Stimulated activated naive CD8-positive, alpha-beta T cell treated with anti-CD3 and anti-CD28 coated beads, Interleukin-15, Interleukin-2, amounts not matched to agents 100 ng/mL and 50 ng/mL, for 24 hours (primary cell): ENCODE measurements around the gene KCNQ4.

Experiments used
- H3K27ac Mint-ChIP-seq: one replicate; pipeline ENCODE4 v1.8.0; 2021; ENCODE audit warnings: mild to moderate bottlenecking, mixed read lengths
- H3K27me3 Mint-ChIP-seq: one replicate; pipeline ENCODE4 v1.8.0; 2021; ENCODE audit warnings: mixed read lengths
- H3K36me3 Mint-ChIP-seq: one replicate; pipeline ENCODE4 v1.8.0; 2021; ENCODE audit warnings: low read depth, mixed read lengths
- H3K4me1 Mint-ChIP-seq: one replicate; pipeline ENCODE4 v1.8.0; 2021; ENCODE audit warnings: low read depth, mixed read lengths
- H3K4me3 Mint-ChIP-seq: one replicate; pipeline ENCODE4 v1.8.0; 2021; ENCODE audit warnings: mild to moderate bottlenecking, mixed read lengths
- H3K9me3 Mint-ChIP-seq: one replicate; pipeline ENCODE4 v1.8.0; 2021; ENCODE audit warnings: mixed read lengths

Gene KCNQ4

GRCh38 chr1:40783001-40783905, at the start of gene KCNQ4:
TSS of gene KCNQ4 (plus strand) at chr1:40783787. CDS start at chr1:40784094, 307 bp downstream.
- Mint-ChIP-seq H3K4me3 (peak within 1 kb of the TSS; percentile 70), H3K9me3 (no peaks in the 10 kb centered on the region), H3K27me3 (peaks cover 29% of the 10 kb centered on the region), H3K36me3 (peaks cover 4% of the 10 kb centered on the region), H3K4me1 (peaks cover 6% of the 10 kb centered on the region), H3K27ac (peak within 1 kb of the TSS; percentile 47)

GRCh38 chr1:40734882-40735628, 48.5 kb upstream of the KCNQ4 start:
- no peaks in the 10 kb centered on the region for H3K9me3 Mint-ChIP-seq
- no peak overlapping the region for H3K4me3 Mint-ChIP-seq
- H3K27ac Mint-ChIP-seq: no peak overlapping the region
- H3K4me1 Mint-ChIP-seq: peaks cover 44% of the 10 kb centered on the region
- H3K36me3 Mint-ChIP-seq: peaks cover 27% of the 10 kb centered on the region
- no peaks in the 10 kb centered on the region for H3K27me3 Mint-ChIP-seq

- no peaks in the 10 kb centered on the region for H3K9me3 Mint-ChIP-seq
- no peaks in the 10 kb centered on the region for H3K27me3 Mint-ChIP-seq
- peaks cover 33% of the 10 kb centered on the region for H3K36me3 Mint-ChIP-seq
- no peak overlapping the region for H3K4me3 Mint-ChIP-seq
- peaks cover 43% of the 10 kb centered on the region for H3K4me1 Mint-ChIP-seq
- H3K27ac Mint-ChIP-seq: no peak overlapping the region
Measured at GRCh38 chr1:40736085-40736531, 47.5 kb upstream of the KCNQ4 start.

GRCh38 chr1:40738831-40739230, 44.8 kb upstream of the KCNQ4 start:
- Mint-ChIP-seq H3K4me3 (no peak overlapping the region), H3K4me1 (peaks cover 48% of the 10 kb centered on the region), H3K27ac (no peak overlapping the region), H3K27me3 (no peaks in the 10 kb centered on the region), H3K9me3 (no peaks in the 10 kb centered on the region), H3K36me3 (peaks cover 51% of the 10 kb centered on the region)

- Mint-ChIP-seq H3K4me3 (no peak overlapping the region), H3K36me3 (peaks cover 55% of the 10 kb centered on the region), H3K27me3 (no peaks in the 10 kb centered on the region), H3K4me1 (peaks cover 52% of the 10 kb centered on the region), H3K9me3 (no peaks in the 10 kb centered on the region), H3K27ac (peak overlapping the region; percentile 42)
Measured at GRCh38 chr1:40739455-40740008, 44.1 kb upstream of the KCNQ4 start.

- Mint-ChIP-seq H3K4me1 (peaks cover 47% of the 10 kb centered on the region), H3K27ac (no peak overlapping the region), H3K36me3 (peaks cover 61% of the 10 kb centered on the region), H3K27me3 (no peaks in the 10 kb centered on the region), H3K4me3 (no peak overlapping the region), H3K9me3 (no peaks in the 10 kb centered on the region)
Measured at GRCh38 chr1:40740039-40740996, 43.3 kb upstream of the KCNQ4 start.

- Mint-ChIP-seq H3K27me3 (no peaks in the 10 kb centered on the region), H3K36me3 (peaks cover 65% of the 10 kb centered on the region), H3K9me3 (no peaks in the 10 kb centered on the region), H3K4me1 (peaks cover 50% of the 10 kb centered on the region), H3K4me3 (no peak overlapping the region), H3K27ac (no peak overlapping the region)
Measured at GRCh38 chr1:40740997-40741736, 42.4 kb upstream of the KCNQ4 start.

GRCh38 chr1:40742363-40743061, 41.1 kb upstream of the KCNQ4 start:
- Mint-ChIP-seq H3K27me3 (no peaks in the 10 kb centered on the region), H3K4me1 (peaks cover 55% of the 10 kb centered on the region), H3K4me3 (no peak overlapping the region), H3K9me3 (no peaks in the 10 kb centered on the region), H3K36me3 (peaks cover 79% of the 10 kb centered on the region), H3K27ac (peak overlapping the region; percentile 83)

GRCh38 chr1:40743452-40743851, 40.1 kb upstream of the KCNQ4 start:
- peaks cover 83% of the 10 kb centered on the region for H3K36me3 Mint-ChIP-seq

GRCh38 chr1:40743860-40744259, 39.7 kb upstream of the KCNQ4 start:
- peaks cover 83% of the 10 kb centered on the region for H3K36me3 Mint-ChIP-seq
- no peaks in the 10 kb centered on the region for H3K9me3 Mint-ChIP-seq
- peaks cover 55% of the 10 kb centered on the region for H3K4me1 Mint-ChIP-seq
- peak overlapping the region; percentile 27 for H3K27ac Mint-ChIP-seq
- H3K4me3 Mint-ChIP-seq: no peak overlapping the region
- no peaks in the 10 kb centered on the region for H3K27me3 Mint-ChIP-seq

More at GRCh38 chr1:40743452-40743851, 40.1 kb upstream of the KCNQ4 start:
- peaks cover 55% of the 10 kb centered on the region for H3K4me1 Mint-ChIP-seq
- no peaks in the 10 kb centered on the region for H3K27me3 Mint-ChIP-seq
- H3K4me3 Mint-ChIP-seq: no peak overlapping the region
- no peaks in the 10 kb centered on the region for H3K9me3 Mint-ChIP-seq
- peak overlapping the region; percentile 27 for H3K27ac Mint-ChIP-seq

GRCh38 chr1:40745176-40745575, 38.4 kb upstream of the KCNQ4 start:
- peaks cover 77% of the 10 kb centered on the region for H3K36me3 Mint-ChIP-seq
- no peaks in the 10 kb centered on the region for H3K9me3 Mint-ChIP-seq
- H3K4me3 Mint-ChIP-seq: no peak overlapping the region
- no peak overlapping the region for H3K27ac Mint-ChIP-seq
- peaks cover 51% of the 10 kb centered on the region for H3K4me1 Mint-ChIP-seq
- no peaks in the 10 kb centered on the region for H3K27me3 Mint-ChIP-seq

- Mint-ChIP-seq H3K4me3 (no peak overlapping the region), H3K27ac (no peak overlapping the region), H3K27me3 (no peaks in the 10 kb centered on the region), H3K9me3 (no peaks in the 10 kb centered on the region), H3K36me3 (peaks cover 74% of the 10 kb centered on the region), H3K4me1 (peaks cover 51% of the 10 kb centered on the region)
Measured at GRCh38 chr1:40746344-40747090, 37.1 kb upstream of the KCNQ4 start.
